Ammon's horn (tissue), 1 donor: ENCODE data around the gene DERL3.
A peak's percentile ranks its signal among the peaks of the same experiment; 100 is the strongest.

Source experiments
- DNase-seq: peaks from one replicate; pipeline ENCODE4 v3.0.0-alpha.2; 2016; ENCODE audit warnings: low spot score

DERL3 gene

DNA sequence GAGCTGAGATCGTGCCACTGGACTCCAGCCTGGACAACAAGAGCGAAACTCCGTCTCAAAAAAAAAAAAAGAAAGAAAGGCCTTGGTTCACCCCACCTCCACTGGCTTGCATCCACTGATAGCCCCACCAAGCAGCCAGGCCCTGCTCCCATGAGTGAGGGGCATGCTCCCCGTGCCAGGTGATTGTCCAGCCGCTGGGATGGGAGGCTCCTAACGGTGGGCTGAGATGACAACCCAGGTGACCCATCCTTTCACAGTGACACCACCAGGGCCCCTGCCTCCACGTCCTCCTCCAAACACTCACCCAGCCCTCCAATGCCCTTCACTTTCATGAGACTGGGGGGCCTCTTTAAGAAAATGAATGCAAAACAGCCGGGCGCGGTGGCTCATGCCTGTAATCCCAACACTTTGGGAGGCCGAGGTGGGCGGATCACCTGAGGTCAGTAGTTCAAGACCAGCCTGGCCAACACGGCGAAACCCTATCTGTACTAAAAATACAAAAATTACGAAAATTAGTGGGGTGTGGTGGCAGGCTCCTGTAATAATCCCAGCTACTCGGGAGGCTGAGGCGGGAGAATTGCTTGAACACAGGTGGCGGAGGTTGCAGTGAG is 8.6 kb upstream of the DERL3 start:
- DNase-seq = no peak

GRCh38 chr22:23846081-23846469 is 7.3 kb upstream of the DERL3 start:
- no peak for DNase-seq

- no peak for DNase-seq
Measured at GRCh38 chr22:23845265-23846080, 6.7 kb upstream of the DERL3 start.

DNA sequence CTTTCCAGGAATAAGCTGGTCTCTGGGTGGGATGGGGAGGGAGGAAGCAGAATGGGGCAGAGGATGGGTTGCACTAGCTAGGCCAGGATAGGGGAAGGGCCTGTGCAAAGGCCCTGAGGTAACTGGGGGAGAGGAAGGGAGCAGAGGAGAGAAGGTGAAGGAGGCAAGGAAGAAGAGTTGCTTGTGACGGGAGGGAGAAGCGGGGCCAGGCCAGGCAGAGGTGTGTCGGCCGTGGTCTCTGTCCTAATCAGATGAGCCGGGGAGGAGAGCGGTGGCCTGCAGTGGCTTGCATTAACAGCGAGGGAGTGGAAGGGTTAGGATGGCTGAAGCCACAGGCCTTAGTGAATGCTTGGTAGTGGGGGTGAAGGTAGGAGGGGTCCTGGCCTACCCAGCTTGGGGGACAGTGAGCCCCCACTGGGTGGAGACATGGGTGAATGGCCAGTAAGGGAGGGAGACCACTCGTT is 6.0 kb upstream of the DERL3 start:
- DNase-seq = no peak

- DNase-seq = no peak
Measured at GRCh38 chr22:23842599-23842998, 3.8 kb upstream of the DERL3 start.

DNA sequence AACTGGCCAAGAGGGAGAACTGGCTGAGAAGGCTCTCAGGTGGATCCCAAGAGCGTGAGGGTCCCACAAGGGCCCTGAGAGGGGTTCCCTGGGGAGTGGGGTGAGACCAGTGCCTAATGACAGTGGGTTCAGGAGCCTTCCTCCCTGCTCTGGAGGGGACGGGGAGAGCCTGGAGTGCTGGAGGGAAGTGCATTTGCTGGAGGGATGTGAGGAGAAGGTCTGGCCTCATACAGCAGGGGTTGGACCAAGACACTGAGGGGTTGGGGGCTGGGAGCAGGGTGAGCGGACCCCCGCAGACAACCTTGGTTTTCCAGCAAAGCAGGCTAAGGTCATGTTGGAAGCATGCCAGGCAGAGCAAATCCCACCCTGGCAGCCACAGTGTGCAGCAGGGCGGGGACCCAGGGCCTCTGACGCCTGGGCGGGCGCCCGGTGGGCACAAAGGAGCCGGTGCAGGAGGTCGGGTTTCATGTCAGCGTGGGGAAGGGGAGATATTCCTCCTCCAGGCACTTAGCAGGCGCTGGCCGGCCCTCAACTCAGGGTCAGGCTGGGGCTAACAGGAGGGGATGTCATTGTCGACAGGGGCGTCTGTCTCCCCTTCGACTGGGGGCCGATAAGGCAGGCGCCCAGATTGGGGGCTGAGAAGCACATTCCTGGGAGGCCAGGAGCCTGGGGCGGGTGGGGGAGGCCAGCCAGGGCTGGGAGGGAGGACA is 3.1 kb upstream of the DERL3 start:
- DNase-seq = no peak

- no peak for DNase-seq
Measured at GRCh38 chr22:23841292-23841691, 2.5 kb upstream of the DERL3 start.

DNA sequence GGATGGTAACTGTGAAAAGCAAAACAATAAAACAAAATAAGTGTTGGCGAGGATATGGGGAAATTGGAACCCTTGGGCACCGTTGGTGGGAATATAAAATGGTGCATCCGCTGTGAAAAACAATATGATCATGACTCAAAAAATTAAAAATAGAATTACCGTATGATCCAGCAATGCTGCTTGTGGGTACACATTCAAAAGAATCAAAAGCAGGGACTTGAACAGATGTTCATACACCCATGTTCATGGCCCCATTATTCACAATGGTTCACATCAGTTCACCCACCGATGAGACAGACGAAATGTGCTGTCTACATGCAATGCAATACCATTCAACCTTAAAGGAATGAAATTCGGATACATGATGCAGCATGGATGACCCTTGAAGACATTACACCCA is 1.2 kb upstream of the DERL3 start:
- no peak for DNase-seq

- DNase-seq = no peak
Measured at GRCh38 chr22:23837911-23838680, 710 bp downstream of the DERL3 start.

DNA sequence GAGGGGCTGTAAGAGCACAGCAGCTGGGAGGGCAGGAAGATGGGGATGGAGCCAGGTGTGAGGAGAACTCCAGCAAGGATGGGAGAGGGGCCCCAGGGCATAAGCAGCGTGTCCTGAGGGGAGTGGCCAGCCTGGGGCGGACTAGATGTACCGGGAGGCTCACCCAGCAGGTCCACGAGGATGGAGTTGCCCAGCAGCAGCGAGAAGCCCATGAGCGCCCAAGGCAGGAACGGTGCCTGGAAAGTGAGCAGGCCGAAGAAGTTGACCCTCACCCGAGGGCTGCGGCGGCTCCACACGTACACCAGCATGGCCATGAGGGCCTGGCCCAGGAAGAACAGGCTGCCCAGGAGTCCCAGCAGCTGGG is 1.3 kb downstream of the DERL3 start:
- no peak for DNase-seq

- no peak for DNase-seq
Measured at GRCh38 chr22:23836692-23837495, 1.9 kb downstream of the DERL3 start.

- no peak for DNase-seq
Measured at GRCh38 chr22:23836281-23836680, 2.5 kb downstream of the DERL3 start.

GRCh38 chr22:23835484-23836144 is 3.2 kb downstream of the DERL3 start:
- DNase-seq = no peak

DNA sequence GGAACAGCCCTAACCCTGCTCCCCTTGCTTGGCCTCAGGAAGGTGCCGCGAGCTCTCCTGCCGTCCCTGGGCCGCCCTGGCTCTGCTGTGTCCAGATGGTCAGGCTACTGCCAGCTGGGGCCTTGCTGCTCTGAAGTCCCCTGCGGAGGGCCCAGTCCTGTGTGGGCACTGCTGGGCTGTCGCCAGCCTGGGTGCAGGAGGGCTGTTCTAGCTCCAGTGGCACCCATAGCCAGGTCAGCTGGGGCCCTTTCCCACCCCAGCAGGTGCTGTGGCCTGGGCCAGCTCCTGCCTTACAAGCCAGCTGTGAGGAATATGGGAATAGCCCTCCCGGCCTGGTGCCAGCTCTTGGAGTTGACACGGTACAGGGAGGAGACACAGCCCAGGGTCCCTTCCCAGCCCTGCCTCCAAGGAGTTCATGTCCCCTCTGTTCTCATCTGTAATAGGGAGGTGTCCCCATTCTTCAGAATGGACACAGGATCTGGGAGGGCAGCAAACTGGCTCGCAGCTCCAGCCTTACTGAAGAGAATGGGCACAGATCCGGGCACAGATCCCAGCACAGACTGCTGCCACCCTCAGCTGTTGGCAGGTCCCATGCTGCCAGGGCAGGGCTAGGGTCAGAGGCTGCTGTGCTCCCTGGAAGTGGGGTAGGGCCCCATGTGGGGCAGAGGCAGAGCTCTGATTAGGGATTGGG is 3.9 kb downstream of the DERL3 start:
- peak; percentile 85 for DNase-seq

DNA sequence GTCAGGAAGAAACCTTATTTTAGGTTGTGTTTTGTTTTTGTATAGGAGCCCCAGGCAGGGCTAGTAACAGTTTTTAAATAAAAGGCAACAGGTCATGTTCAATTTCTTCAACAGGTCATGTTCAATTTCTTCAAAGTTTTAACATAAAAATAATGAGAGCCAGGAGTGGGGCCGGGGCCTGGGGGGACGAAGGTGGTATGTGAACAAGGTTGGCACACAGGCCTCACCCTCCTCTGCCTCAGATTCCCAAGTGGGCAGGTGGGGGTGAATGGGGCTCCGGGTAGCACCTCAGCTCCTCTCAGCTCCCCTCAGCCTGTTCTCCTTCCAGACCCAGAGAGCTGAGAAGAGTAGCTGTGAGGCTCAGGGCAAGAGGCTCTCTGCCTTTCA is 4.4 kb downstream of the DERL3 start:
- no peak for DNase-seq

DNA sequence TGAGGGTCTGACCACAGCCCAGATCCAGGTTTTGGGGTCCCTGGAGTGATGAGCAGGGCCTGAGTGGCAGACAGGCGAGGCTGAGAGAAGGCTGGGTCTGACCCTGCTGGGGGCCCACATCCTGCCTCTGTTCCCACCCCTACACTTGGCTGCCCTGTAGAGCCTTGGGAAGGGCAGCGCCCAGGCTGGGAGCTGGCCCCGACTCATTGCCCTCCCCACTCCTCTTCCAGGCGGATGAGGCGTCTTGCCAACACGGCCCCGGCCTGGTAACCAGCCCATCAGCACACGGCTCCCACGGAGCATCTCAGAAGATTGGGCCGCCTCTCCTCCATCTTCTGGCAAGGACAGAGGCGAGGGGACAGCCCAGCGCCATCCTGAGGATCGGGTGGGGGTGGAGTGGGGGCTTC is 4.9 kb downstream of the DERL3 start:
- no peak for DNase-seq

DNA sequence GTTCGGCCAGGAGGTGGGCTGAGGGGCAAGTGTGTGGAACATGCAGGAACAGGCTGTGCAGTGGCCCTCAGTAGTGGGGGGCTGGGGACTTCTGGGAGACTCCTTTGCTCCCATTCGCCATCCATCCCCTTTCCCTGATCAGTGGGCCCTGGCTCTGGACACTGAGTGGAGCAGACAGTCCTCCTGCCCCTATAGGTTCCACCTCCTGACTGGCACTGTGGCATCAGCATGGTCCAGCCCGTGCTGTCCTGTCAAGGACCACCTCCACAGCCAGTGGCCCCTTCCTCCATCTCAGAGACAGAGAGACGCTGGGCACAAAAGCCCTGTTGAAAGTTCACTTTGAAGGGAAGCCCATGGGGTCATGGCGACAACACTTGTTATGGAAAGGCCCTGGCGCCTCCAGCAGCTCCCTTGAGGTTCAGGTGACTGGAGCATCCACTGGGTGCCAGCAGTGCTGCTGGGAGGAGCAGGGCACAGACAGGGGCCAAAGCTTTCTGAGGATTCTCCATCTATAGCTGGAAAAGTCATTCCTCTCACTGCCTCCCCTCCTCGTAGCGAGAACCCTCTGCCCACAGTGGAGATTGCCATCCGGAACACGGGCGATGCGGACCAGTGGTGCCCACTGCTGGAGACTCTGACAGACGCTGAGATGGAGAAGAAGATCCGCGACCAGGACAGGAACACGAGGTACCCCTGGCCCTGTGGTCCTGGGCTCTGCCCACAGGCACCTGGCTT is 5.6 kb downstream of the DERL3 start:
- no peak for DNase-seq

- DNase-seq = no peak
Measured at GRCh38 chr22:23832226-23833016, 6.4 kb downstream of the DERL3 start.

DNA sequence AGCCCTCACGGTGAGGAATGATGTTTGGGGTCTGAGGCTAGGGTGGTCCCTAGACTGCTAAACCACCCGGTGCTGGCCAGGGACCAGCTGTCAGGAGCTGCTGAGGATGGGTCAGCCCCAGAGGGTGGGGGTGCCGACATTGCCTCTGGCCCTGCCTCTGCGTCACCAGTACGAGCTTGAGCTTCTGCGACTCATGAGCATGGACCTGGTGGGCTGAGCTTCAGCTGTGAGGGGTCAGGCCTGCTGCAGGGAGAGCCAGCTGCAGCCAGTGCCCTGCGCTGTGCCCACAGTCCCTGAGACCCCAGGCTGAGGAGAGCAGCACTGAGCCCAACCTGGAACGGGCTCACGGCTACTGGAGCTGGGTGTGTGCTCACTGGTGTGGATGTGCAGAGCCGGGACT is 7.0 kb downstream of the DERL3 start:
- DNase-seq = no peak
